Sigmoid colon (tissue), 7 donors: ENCODE results near the gene TNFRSF11A. TPM values are rescaled to one million over a fixed set of nuclear protein-coding genes. Genes with fewer than 3 reads are reported as not detected.

ENCODE experiments used
- DNase-seq: peaks from one replicate; pipeline ENCODE4 v3.0.0-alpha.2; 2019
- H3K27ac ChIP-seq, 4 donors: fragments of 200-600 bp; sonication (generic); one replicate each; pipeline ENCODE4 v1.5.1; 2016 to 2019; ENCODE audit warnings: mild to moderate bottlenecking in 1 of 4
- H3K27me3 ChIP-seq, 3 donors: fragments of 200-600 bp; sonication (generic); one replicate each; pipeline ENCODE4 v1.5.1; 2019; ENCODE audit warnings: mild to moderate bottlenecking in 1 of 3
- H3K36me3 ChIP-seq, 4 donors: fragments of 200-600 bp; sonication (generic); one replicate each; pipeline ENCODE4 v1.5.1; 2016 to 2019
- H3K4me1 ChIP-seq, 4 donors: fragments of 200-600 bp; sonication (generic); one replicate each; pipeline ENCODE4 v1.5.1; 2017 to 2019
- H3K4me3 ChIP-seq, 4 donors: fragments of 200-600 bp; sonication (generic); one replicate each; pipeline ENCODE4 v1.5.1; 2017 to 2019; ENCODE audit warnings: mild to moderate bottlenecking in 2 of 4, moderate library complexity in 1 of 4
- H3K9me3 ChIP-seq, 4 donors: fragments of 200-600 bp in 3 of 4; sonication (generic) in 3 of 4; one replicate each; pipeline versions ENCODE4 v1.5.1 to v1.6.1; 2013 to 2019
- CTCF ChIP-seq, 4 experiments: fragments of 450-650 bp in 3 of 4; fragments of 200-600 bp in 1 of 4; IDR thresholded peaks; one replicate each; pipeline ENCODE4 v1.5.1; 2016 to 2019; ENCODE audit warnings: antibody characterized with exemption in 4 of 4, mild to moderate bottlenecking in 3 of 4, moderate library complexity in 2 of 4
- EP300 ChIP-seq, 4 donors: sonication (generic); formaldehyde crosslinking; IDR thresholded peaks; one replicate each; pipeline ENCODE4 v1.6.1; 2017; ENCODE audit warnings: antibody characterized with exemption in 4 of 4
- POLR2A ChIP-seq, 2 donors: fragments of 450-650 bp; IDR thresholded peaks; one replicate each; pipeline ENCODE4 v1.6.1; 2016; ENCODE audit warnings: antibody characterized with exemption in 2 of 2, mild to moderate bottlenecking in 2 of 2, moderate library complexity in 2 of 2
- POLR2AphosphoS5 ChIP-seq, 4 donors: sonication (generic); formaldehyde crosslinking; IDR thresholded peaks; one replicate each; pipeline ENCODE4 v1.6.1; 2017; ENCODE audit warnings: antibody characterized with exemption in 4 of 4
- WGBS, 2 donors: extraction: QIAGEN DNeasy Blood & Tissue Kit; methylation state at CpG; one replicate each; pipeline ENCODE4 v1.1.7; 2013; 5-methylcytosine and 5-hydroxymethylcytosine counted together
- intact Hi-C: fragments of 100-400 bp; cut with DNase I; formaldehyde crosslinking; loops from one replicate; pipeline ENCODE4 v1.15.1; 2023
- polyA plus RNA-seq, 3 donors: library from polyadenylated mRNA; stranded (reverse); fragments of 200-250 nt; gene quantifications; one replicate each; pipeline ENCODE4 v1.2.3, GENCODE V29; 2013
- total RNA-seq, 4 donors: library from RNA; depleted of rRNA; stranded (reverse); fragments of >200 nt; gene quantifications; one replicate each; pipeline ENCODE4 v1.1.0, GENCODE V29; 2016
- donor health status: healthy with polysubstance abuse.
- donor health status: Bipolar disorder and iron deficiency.
- donor health status: healthy.

Gene TNFRSF11A
- total and polyA plus RNA-seq, 7 donors: 2.1 to 19.9 (median 3.6) TPM

DNA sequence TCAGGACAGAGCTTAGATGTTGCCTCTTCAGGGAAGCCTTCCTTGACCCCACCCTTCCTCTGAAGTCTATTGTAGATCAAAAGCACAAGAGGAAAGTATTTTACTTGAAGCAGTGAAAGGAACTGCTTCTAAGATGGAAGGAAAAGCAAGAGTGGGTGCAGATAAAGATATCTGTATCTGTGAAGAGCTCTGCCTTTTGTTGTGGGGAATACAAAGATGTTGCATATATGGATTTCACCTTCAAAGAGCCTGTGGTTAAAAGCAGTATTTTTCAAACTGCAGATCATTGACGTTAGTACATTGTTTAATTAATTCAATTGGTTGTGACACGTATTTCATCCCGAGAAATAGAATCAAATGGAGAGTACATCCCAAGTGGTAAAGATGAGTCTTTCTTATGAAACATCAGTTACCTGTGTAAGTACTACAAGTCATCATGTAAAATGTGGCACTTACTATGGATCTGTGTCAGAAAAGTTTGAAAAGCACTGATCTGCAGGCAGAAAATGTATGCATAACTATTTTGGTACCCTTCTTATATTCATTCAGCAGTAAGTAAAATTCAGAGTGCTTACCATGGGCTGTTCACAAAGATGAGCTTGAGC, 24.6 kb upstream of the TNFRSF11A start:
- 82 to 86% methylated on average over 3 of the region's 3 CpGs for WGBS, 2 donors
- no peak for DNase-seq
- no peaks in the 10 kb centered on the region for H3K4me1 ChIP-seq
- no peak for TF ChIP-seq EP300 (IDR thresholded peaks at IDR 0.05)
- intact Hi-C loops: no loop called here
- no peak overlapping the region for H3K4me3 ChIP-seq
- H3K27ac ChIP-seq: no peak overlapping the region
- H3K27me3 ChIP-seq: no peaks in the 10 kb centered on the region
- peaks cover 3 to 62% (median 7%) of the 10 kb centered on the region in 4 donors for H3K36me3 ChIP-seq
- H3K9me3 ChIP-seq: no peaks in the 10 kb centered on the region

GRCh38 chr18:62301322-62301721, 23.8 kb upstream of the TNFRSF11A start:
- H3K36me3 ChIP-seq: peaks cover 3 to 63% (median 7%) of the 10 kb centered on the region in 4 donors
- no peak overlapping the region for H3K27ac ChIP-seq
- intact Hi-C loops: no loop called here
- H3K4me1 ChIP-seq: no peaks in the 10 kb centered on the region
- H3K9me3 ChIP-seq: no peaks in the 10 kb centered on the region
- no peak for DNase-seq
- 95 to 97% methylated on average over 1 of the region's 1 CpG for whole genome bisulfite sequencing, 2 donors
- H3K27me3 ChIP-seq: no peaks in the 10 kb centered on the region
- TF ChIP-seq POLR2A (IDR thresholded peaks at IDR 0.05) (no peak), POLR2AphosphoS5 (IDR thresholded peaks at IDR 0.05) (no peak), CTCF (IDR thresholded peaks at IDR 0.05) (no peak), EP300 (IDR thresholded peaks at IDR 0.05) (no peak)
- no peak overlapping the region for H3K4me3 ChIP-seq

- TF ChIP-seq POLR2AphosphoS5 (IDR thresholded peaks at IDR 0.05) (no peak), EP300 (IDR thresholded peaks at IDR 0.05) (no peak), CTCF (IDR thresholded peaks at IDR 0.05) (no peak), POLR2A (IDR thresholded peaks at IDR 0.05) (no peak)
- Histone ChIP-seq H3K27ac (no peak overlapping the region), H3K9me3 (no peaks in the 10 kb centered on the region), H3K4me3 (no peak overlapping the region), H3K4me1 (no peaks in the 10 kb centered on the region), H3K27me3 (no peaks in the 10 kb centered on the region), H3K36me3 (peaks cover 0 to 22% (median 2%) of the 10 kb centered on the region in 4 donors)
- intact Hi-C loops: no loop called here
- DNase-seq: no peak
- WGBS, 2 donors: 92 to 98% methylated on average over 1 of the region's 1 CpG
Measured at GRCh38 chr18:62312851-62313250, 12.3 kb upstream of the TNFRSF11A start.

DNA sequence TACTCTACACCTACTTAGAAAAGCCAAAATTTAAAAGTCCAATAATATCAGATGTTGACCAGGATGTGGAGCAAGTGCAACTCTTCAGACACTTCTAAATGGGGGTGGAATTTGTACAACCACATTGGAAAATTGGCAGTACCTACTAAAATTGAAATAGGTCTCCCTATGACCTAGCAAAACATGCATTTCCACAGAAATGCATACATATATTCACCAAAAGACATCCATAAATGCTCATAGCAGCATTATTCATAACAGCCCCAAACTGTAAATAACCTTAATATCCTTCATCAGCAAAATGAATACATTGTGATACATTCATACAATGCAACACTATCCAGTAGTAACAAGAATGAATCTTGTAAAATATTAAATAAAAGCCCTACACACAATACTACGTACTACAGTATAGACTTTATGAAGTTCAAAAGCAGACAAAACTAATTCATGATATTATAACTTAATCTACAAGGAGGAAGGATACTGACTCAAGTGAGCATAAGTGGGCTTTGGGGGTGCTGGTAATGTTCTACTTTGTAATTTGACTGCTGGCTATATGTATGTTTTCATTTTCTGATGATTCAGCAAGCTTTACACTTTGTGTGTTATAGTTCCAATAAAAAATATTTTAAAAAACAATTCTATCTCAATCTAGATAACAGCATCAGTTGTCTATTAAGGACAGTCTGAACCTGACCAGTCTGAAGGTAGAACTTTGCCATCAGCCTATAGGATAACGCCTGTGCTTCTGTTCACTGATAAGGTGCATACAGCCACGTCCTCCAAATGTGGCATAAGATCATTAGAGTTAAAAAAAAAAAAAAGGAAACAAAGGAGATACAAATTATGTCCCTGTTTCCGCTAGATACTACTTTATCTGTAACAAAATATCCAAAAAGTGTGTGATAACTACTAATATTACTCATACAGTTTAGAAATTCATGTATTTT, 6.6 kb upstream of the TNFRSF11A start:
- TF ChIP-seq POLR2AphosphoS5 (IDR thresholded peaks at IDR 0.05) (no peak), CTCF (IDR thresholded peaks at IDR 0.05) (no peak), POLR2A (IDR thresholded peaks at IDR 0.05) (no peak), EP300 (IDR thresholded peaks at IDR 0.05) (no peak)
- H3K36me3 ChIP-seq: no peaks in the 10 kb centered on the region
- no peaks in the 10 kb centered on the region for H3K9me3 ChIP-seq
- H3K4me3 ChIP-seq: no peak overlapping the region
- 77 to 86% methylated on average over 4 of the region's 4 CpGs for WGBS, 2 donors
- no peaks in the 10 kb centered on the region for H3K4me1 ChIP-seq
- intact Hi-C loops: no loop called here
- no peak for DNase-seq
- H3K27me3 ChIP-seq: peaks cover 0 to 5% (median 5%) of the 10 kb centered on the region in 3 donors
- H3K27ac ChIP-seq: no peak overlapping the region

GRCh38 chr18:62321201-62321600, 3.9 kb upstream of the TNFRSF11A start:
- H3K9me3 ChIP-seq: no peaks in the 10 kb centered on the region
- no peak for DNase-seq
- H3K4me3 ChIP-seq: no peak overlapping the region
- H3K36me3 ChIP-seq: no peaks in the 10 kb centered on the region
- 53 to 58% methylated on average over 3 of the region's 3 CpGs for WGBS, 2 donors
- TF ChIP-seq CTCF (IDR thresholded peaks at IDR 0.05) (no peak), POLR2A (IDR thresholded peaks at IDR 0.05) (no peak), EP300 (IDR thresholded peaks at IDR 0.05) (no peak)
- H3K4me1 ChIP-seq: peaks cover 0 to 17% (median 13%) of the 10 kb centered on the region in 4 donors
- H3K27ac ChIP-seq: no peak overlapping the region
- intact Hi-C loops: no loop called here
- peaks cover 20 to 31% (median 21%) of the 10 kb centered on the region in 3 donors for H3K27me3 ChIP-seq
